Endothelial cell of umbilical vein (primary cell): ENCODE results near the gene TAAR8. TPM values are rescaled to one million over a fixed set of nuclear protein-coding genes. Genes with fewer than 3 reads are reported as not detected.

ENCODE experiments used
- BruUV-seq: library from RNA; stranded (reverse); fragments of 400-500 nt; replicated peaks from 2 replicates; lab custom pipeline; 2021; lab: Mats Ljungman, UMichigan
- CTCF ChIA-PET: fragments of 300-600, 350-600 bp; sonication (Branson Sonifier 250); formaldehyde crosslinking; loops from one replicate; lab custom pipeline; 2021; ENCODE audit warnings: antibody characterized with exemption, inconsistent platforms; lab: Charles Lee
- POLR2A ChIA-PET: fragments of 300-600, 350-600 bp; sonication (Branson Sonifier 250); formaldehyde crosslinking; loops from one replicate; lab custom pipeline; 2021; ENCODE audit warnings: antibody characterized with exemption, inconsistent platforms; lab: Charles Lee
- DNase-seq: peaks from one replicate; pipeline ENCODE4 v3.0.0-alpha.2; 2011; ENCODE audit warnings: low read depth, low spot score
- FAIRE-seq: peaks from 2 replicates; lab custom pipeline; 2011; peaks lifted over from hg19 to GRCh38; lab: Jason Lieb, UNC
- H2AFZ ChIP-seq: 2 replicates; pipeline ENCODE4 v1.6.0; 2012; ENCODE audit warnings: low read depth, low read length, control low read depth, inconsistent platforms
- H3K27ac ChIP-seq: 2 replicates; pipeline ENCODE4 v1.5.1; 2011; ENCODE audit warnings: low read depth, mild to moderate bottlenecking, control low read depth, low read length, moderate library complexity; ENCODE audit not compliant: insufficient read depth
- H3K27me3 ChIP-seq, 2 experiments: 2 replicates each; pipeline versions ENCODE4 v1.6.0 to v1.6.1; 2011; ENCODE audit warnings: low read length in 2 of 2, mixed read lengths in 1 of 2; ENCODE audit not compliant: control insufficient read depth in 2 of 2, insufficient read depth in 2 of 2
- H3K36me3 ChIP-seq, 2 experiments: 2 replicates in 1 of 2; 3 replicates in 1 of 2; pipeline ENCODE4 v1.5.1; 2011; ENCODE audit warnings: low read length in 2 of 2, mild to moderate bottlenecking in 1 of 2, moderate library complexity in 1 of 2; ENCODE audit not compliant: control insufficient read depth in 2 of 2, insufficient read depth in 2 of 2; ENCODE audit errors: extremely low read depth in 1 of 2
- H3K4me1 ChIP-seq: 3 replicates; pipeline ENCODE4 v1.5.1; 2011; ENCODE audit warnings: mild to moderate bottlenecking, low read length; ENCODE audit not compliant: control insufficient read depth, insufficient read depth; ENCODE audit errors: extremely low read depth
- H3K4me2 ChIP-seq: 2 replicates; pipeline ENCODE4 v1.6.1; 2011; ENCODE audit warnings: low read length, control low read depth, mixed read lengths; ENCODE audit not compliant: insufficient read depth
- H3K4me3 ChIP-seq, 3 experiments: fragments of 200-600 bp in 1 of 3; sonication (generic), shearing (Covaris generic) in 1 of 3; replicated peaks in 1 of 3; 2 replicates each; pipeline ENCODE4 v1.5.1; 2011 to 2016; ENCODE audit warnings: control low read depth in 3 of 3, low read length in 3 of 3, mild to moderate bottlenecking in 2 of 3, inconsistent platforms in 1 of 3, low read depth in 1 of 3, moderate library complexity in 1 of 3; ENCODE audit not compliant: insufficient read depth in 1 of 3
- H3K79me2 ChIP-seq: 2 replicates; pipeline ENCODE4 v1.6.0; 2012; ENCODE audit warnings: low read length, inconsistent platforms; ENCODE audit not compliant: control insufficient read depth, insufficient read depth
- H3K9ac ChIP-seq: replicated peaks from 2 replicates; pipeline ENCODE3; 2011; ENCODE audit warnings: low read length, control low read depth; ENCODE audit not compliant: insufficient read depth; ENCODE audit errors: extremely low read depth
- H3K9me1 ChIP-seq: replicated peaks from 3 replicates; pipeline ENCODE4 v1.6.0; 2011; ENCODE audit warnings: mild to moderate bottlenecking, low read length; ENCODE audit not compliant: control insufficient read depth, insufficient read depth; ENCODE audit errors: extremely low read depth
- H3K9me3 ChIP-seq: replicated peaks from 2 replicates; pipeline ENCODE4 v1.5.1; 2012; ENCODE audit warnings: low read length, inconsistent platforms; ENCODE audit not compliant: control insufficient read depth, insufficient read depth
- H4K20me1 ChIP-seq: replicated peaks from 2 replicates; pipeline ENCODE3; 2011; ENCODE audit warnings: mild to moderate bottlenecking, low read length; ENCODE audit not compliant: control insufficient read depth, insufficient read depth; ENCODE audit errors: extremely low read depth
- EZH2 ChIP-seq: IDR thresholded peaks from 2 replicates; pipeline ENCODE4 v1.6.1; 2012; ENCODE audit warnings: borderline replicate concordance, low read depth, mild to moderate bottlenecking, moderate library complexity, low read length, inconsistent platforms; ENCODE audit not compliant: severe bottlenecking
- FOS ChIP-seq: IDR thresholded peaks from 2 replicates; pipeline ENCODE4 v1.6.1; 2011; ENCODE audit warnings: mild to moderate bottlenecking, low read length, moderate library complexity, borderline replicate concordance; ENCODE audit not compliant: insufficient read depth
- GATA2 ChIP-seq: IDR thresholded peaks from 2 replicates; pipeline ENCODE4 v1.7.0; 2011; ENCODE audit warnings: low read depth, mild to moderate bottlenecking, moderate library complexity, mixed read lengths, low read length; ENCODE audit not compliant: insufficient read length, insufficient read depth
- JUN ChIP-seq: IDR thresholded peaks from 2 replicates; pipeline ENCODE4 v1.6.1; 2011; ENCODE audit warnings: borderline replicate concordance, low read depth; ENCODE audit not compliant: insufficient read length, insufficient read depth
- MYC ChIP-seq: IDR thresholded peaks from one replicate; pipeline ENCODE4 v1.6.1; 2011; ENCODE audit warnings: mild to moderate bottlenecking, low read depth, low read length
- POLR2A ChIP-seq: IDR thresholded peaks from 2 replicates; pipeline ENCODE4 v1.6.1; 2012; ENCODE audit warnings: low read depth, mild to moderate bottlenecking, control low read depth, low read length
- POLR2AphosphoS5 ChIP-seq: IDR thresholded peaks from 2 replicates; pipeline ENCODE4 v1.6.1; 2012; ENCODE audit warnings: low read depth, mild to moderate bottlenecking, control low read depth, low read length, moderate library complexity; ENCODE audit not compliant: insufficient read depth
- dilution Hi-C: fragments of 300-500 bp; cut with MboI; formaldehyde crosslinking; loops from one replicate; pipeline ENCODE4 v1.15.0; 2019; ENCODE audit warnings: low sequenced_read_pairs; ENCODE audit not compliant: extremely low pct_ligation_motif_present
- intact Hi-C: fragments of 100-400 bp; cut with micrococcal nuclease; formaldehyde crosslinking; loops from one replicate; pipeline ENCODE4 v1.10.0; 2022
- polyA plus RNA-seq, 4 experiments: library from polyadenylated mRNA; depleted of rRNA in 3 of 4; stranded (reverse) in 3 of 4; unstranded in 1 of 4; fragments of >200 nt; gene quantifications; 2 replicates each; pipeline versions ENCODE4 v1.2.1 to v1.2.3, GENCODE V29; 2011 to 2012; ENCODE audit warnings: missing spikeins in 1 of 4
- total RNA-seq: library from RNA; stranded (reverse); gene quantifications from 2 replicates; pipeline ENCODE4 v1.2.3, GENCODE V29; 2021
- TF ChIP-seq, protein P1 (sequence below): IDR thresholded peaks from 2 replicates; pipeline ENCODE4 v1.6.1; 2011; ENCODE audit not compliant: insufficient read depth, insufficient read length
- TF ChIP-seq, protein P2 (sequence below), 2 donors: IDR thresholded peaks; 1 replicate in 1 of 2; 2 replicates in 1 of 2; pipeline ENCODE4 v1.5.1; 2011; ENCODE audit warnings: low read length in 2 of 2, mild to moderate bottlenecking in 2 of 2, moderate library complexity in 2 of 2, control low read depth in 1 of 2, inconsistent platforms in 1 of 2, low read depth in 1 of 2; ENCODE audit not compliant: insufficient read depth in 1 of 2; ENCODE audit errors: extremely low read depth in 1 of 2

TAAR8 gene
- total and polyA plus RNA-seq, 2 donors (not counting 3 experiments of a cell fraction or from before 2014, with no cell fraction given), result not detected

DNA sequence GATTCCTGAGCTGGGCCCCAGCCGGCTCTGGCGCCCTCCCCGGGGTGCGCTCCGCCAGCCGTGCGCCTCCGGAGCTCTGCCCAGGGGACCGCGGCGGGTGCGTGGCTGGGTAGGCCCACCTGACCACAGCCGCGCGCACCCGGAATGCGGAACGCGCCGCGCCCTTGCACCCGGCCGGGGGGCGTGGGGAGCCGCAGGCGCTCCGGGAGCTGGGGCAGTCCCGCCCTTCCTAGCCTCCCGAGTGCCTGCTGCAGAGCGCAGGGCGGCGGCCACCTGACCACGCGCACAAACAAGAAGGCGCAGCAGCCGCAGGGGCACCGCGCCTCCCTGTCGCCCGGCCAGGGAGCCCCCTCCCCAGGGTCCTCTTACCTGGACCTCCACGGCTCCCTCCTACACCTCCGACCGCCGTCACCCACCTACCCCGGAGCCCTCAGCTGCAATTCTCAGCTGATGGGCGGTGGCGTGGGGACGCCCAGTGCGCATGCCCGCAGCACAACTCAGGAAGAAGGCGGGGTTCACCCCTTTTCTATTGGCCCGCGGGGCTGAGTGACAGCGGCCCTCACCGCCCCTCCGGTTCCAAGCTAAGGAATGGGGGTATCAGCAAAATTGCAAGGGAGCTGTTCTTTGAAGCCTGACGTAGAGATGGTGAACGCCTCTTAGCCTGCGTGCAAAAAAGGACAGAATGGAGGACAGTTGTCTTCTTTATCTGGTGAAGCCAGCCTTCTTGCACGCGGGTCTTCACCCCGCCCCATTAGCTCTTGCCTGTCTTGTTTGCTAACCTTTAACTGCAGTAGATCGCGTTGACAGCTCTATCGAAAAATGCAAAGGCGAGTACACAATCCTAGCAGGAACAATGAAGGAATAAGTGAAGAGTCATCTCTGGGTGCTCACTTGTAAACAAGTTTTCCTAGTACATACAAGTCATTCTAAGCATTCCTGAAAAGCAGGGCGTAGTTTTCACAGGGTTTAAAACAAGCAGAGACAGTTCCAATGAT lies 39.5 kb upstream of the TAAR8 start, which contains the start of gene STX7:
TSS of gene STX7 (minus strand) at position 479 of the 995 bp plus-strand sequence. CDS start 9,586 bp downstream, outside the sequence.
- H3K4me3 ChIP-seq, result peak within 1 kb of the TSS; percentile 73 to 99 (median 98)
- peaks cover 46% of the 10 kb centered on the region for H3K79me2 ChIP-seq
- no peaks in the 10 kb centered on the region for H4K20me1 ChIP-seq
- ChIA-PET CTCF (interaction anchor here (0.8 to 1.7 kb wide), 10 partner anchors 12 to 885 kb away, joined by 3 to 19 read pairs (median 4); no protein-coding TSS in a partner anchor), POLR2A (no interaction called here)
- peak within 1 kb of the TSS; percentile 99 for H2AFZ ChIP-seq
- TF ChIP-seq GATA2 (no peak), MYC (no peak), POLR2A (peak; percentile 93), JUN (no peak), POLR2AphosphoS5 (peak; percentile 84), FOS (no peak), EZH2 (no peak)
- TF ChIP-seq, protein P1, sequence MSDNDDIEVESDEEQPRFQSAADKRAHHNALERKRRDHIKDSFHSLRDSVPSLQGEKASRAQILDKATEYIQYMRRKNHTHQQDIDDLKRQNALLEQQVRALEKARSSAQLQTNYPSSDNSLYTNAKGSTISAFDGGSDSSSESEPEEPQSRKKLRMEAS, result no peak
- TF ChIP-seq, protein P2, sequence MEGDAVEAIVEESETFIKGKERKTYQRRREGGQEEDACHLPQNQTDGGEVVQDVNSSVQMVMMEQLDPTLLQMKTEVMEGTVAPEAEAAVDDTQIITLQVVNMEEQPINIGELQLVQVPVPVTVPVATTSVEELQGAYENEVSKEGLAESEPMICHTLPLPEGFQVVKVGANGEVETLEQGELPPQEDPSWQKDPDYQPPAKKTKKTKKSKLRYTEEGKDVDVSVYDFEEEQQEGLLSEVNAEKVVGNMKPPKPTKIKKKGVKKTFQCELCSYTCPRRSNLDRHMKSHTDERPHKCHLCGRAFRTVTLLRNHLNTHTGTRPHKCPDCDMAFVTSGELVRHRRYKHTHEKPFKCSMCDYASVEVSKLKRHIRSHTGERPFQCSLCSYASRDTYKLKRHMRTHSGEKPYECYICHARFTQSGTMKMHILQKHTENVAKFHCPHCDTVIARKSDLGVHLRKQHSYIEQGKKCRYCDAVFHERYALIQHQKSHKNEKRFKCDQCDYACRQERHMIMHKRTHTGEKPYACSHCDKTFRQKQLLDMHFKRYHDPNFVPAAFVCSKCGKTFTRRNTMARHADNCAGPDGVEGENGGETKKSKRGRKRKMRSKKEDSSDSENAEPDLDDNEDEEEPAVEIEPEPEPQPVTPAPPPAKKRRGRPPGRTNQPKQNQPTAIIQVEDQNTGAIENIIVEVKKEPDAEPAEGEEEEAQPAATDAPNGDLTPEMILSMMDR (IDR thresholded peaks at IDR 0.05; ENCODE audit: extremely low read depth in 1 of 2, insufficient read depth in 1 of 2, low read depth in 1 of 2, low read length in 2 of 2), result no peak
- H3K27ac ChIP-seq, result peak within 1 kb of the TSS; percentile 63
- BruUV-seq, result no TSS peak
- H3K9me3 ChIP-seq, result no peaks in the 10 kb centered on the region
- dilution Hi-C loops, result no loop called here
- H3K36me3 ChIP-seq, result peaks cover 0 to 2% of the 10 kb centered on the region in 2 experiments
- H3K27me3 ChIP-seq, result peaks cover 6 to 23% of the 10 kb centered on the region in 2 experiments
- peaks cover 26% of the 10 kb centered on the region for H3K4me1 ChIP-seq
- intact Hi-C loops, result loop anchor here (5.0 kb wide), 1 partner anchor 299 kb away; the partner anchor contains the start of gene RPS12
- H3K9me1 ChIP-seq, result no peaks in the 10 kb centered on the region
- FAIRE-seq, result peak; percentile 76
- H3K4me2 ChIP-seq, result peak within 1 kb of the TSS; percentile 100
- peak within 1 kb of the TSS; percentile 90 for H3K9ac ChIP-seq
- DNase-seq, result peak; percentile 92
